Measurements from ENCODE around the gene PAPOLB.

The PAPOLB gene

DNA sequence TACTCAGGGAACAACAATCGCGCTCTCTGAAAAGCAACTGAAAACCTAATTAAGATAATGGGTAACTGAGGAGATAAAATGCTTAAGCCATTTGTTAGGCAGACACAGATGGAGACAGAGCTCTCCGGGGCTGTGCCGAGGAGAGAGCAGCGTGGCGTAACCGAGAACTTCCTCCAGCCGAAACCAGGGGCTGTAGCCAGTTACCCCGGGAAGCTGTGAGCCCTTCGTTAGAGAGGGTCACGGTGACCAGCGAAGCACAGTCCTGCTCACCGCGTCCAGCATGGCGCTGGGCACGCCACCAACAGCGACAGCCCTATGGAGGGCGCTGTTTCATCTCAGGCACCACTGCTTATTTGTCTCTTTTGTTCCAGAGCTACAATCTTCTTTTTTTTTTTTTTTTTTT is 16.1 kb downstream of the PAPOLB start:
- H3K4me3 ChIP-seq (ENCODE audit: low read length in 2 of 2): no peak overlapping the region

DNA sequence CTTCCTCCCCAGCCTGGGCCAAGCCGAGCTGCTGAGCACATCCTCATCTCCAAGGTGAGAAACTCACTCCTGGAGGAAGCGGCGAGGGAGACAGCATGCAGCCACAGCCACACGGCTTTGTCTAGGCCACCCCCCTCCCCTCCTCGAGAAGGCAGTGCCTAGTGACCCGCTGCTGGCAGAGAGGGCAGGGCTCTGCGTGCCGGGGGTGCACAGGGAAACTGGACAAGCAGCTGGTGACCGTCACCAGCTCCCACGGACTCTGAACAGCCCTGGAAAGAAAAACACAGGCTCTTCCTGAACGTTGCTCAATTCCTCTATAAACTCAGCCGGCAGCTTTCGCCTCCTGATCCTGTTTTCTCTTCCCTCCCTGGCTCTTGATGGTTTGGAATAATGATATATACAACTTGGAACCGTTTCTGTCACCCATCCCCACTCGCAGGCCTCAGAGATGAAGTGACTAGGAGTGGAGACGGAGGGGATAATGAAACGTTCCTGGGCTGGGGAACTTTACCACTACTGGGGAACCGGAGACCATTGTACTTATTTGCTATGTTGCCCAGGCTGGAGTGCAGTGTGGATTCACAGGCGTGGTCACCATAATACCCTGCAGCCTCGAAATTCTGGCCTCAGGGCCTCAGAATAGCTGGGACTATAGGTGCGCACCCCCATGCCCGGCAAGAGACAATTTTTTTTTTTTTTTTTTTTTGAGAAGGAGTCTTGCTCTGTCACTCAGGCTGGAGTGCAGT is 19.3 kb downstream of the PAPOLB start:
- no peaks in the 10 kb centered on the region for H3K9me3 ChIP-seq (ENCODE audit: control insufficient read depth in 2 of 2, low read length in 2 of 2)
- H3K4me1 ChIP-seq (ENCODE audit: control insufficient read depth in 2 of 2, insufficient read depth in 2 of 2, low read length in 2 of 2): no peaks in the 10 kb centered on the region
- H3K9ac ChIP-seq (ENCODE audit: low read depth in 1 of 2, low read length in 2 of 2): no peak overlapping the region
- H3K27me3 ChIP-seq (ENCODE audit: control insufficient read depth in 2 of 2, insufficient read depth in 2 of 2, low read length in 2 of 2): no peaks in the 10 kb centered on the region
- no peak overlapping the region for H3K4me3 ChIP-seq (ENCODE audit: low read length in 2 of 2)
- H3K36me3 ChIP-seq (ENCODE audit: control insufficient read depth in 2 of 2, insufficient read depth in 2 of 2, low read length in 2 of 2): no peaks in the 10 kb centered on the region
- no peak overlapping the region for H3K27ac ChIP-seq (ENCODE audit: low read depth in 2 of 2, low read length in 2 of 2)

More for the DNA sequence above, 16.1 kb downstream of the PAPOLB start:
- no peaks in the 10 kb centered on the region for H3K4me1 ChIP-seq (ENCODE audit: control insufficient read depth in 2 of 2, insufficient read depth in 2 of 2, low read length in 2 of 2)
- H3K9ac ChIP-seq (ENCODE audit: low read depth in 1 of 2, low read length in 2 of 2): no peak overlapping the region
- no peaks in the 10 kb centered on the region for H3K36me3 ChIP-seq (ENCODE audit: control insufficient read depth in 2 of 2, insufficient read depth in 2 of 2, low read length in 2 of 2)
- no peaks in the 10 kb centered on the region for H3K9me3 ChIP-seq (ENCODE audit: control insufficient read depth in 2 of 2, low read length in 2 of 2)
- H3K27ac ChIP-seq (ENCODE audit: low read depth in 2 of 2, low read length in 2 of 2): no peak overlapping the region
- no peaks in the 10 kb centered on the region for H3K27me3 ChIP-seq (ENCODE audit: control insufficient read depth in 2 of 2, insufficient read depth in 2 of 2, low read length in 2 of 2)

DNA sequence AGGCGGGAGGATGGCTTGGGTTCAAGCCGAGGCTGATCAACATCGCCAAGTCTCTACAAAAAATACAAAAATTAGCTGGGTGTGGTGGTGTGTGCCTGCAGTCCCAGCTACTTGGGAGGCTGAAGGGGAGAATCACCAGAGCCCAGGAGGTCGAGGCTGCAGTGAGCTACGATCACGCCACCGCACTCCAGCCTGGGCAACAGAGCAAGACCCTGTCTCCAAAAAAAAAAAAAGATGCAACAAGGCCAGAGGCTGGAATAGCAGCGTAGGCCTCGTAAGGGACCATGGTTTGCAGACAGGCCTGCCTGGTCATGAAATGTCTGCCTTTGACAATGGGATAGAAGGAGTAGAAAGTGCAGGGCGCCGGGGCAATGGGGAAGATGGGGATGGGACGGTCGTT is 20.0 kb downstream of the PAPOLB start:
- H3K4me1 ChIP-seq (ENCODE audit: control insufficient read depth in 2 of 2, insufficient read depth in 2 of 2, low read length in 2 of 2): no peaks in the 10 kb centered on the region
- no peak overlapping the region for H3K27ac ChIP-seq (ENCODE audit: low read depth in 2 of 2, low read length in 2 of 2)
- no peak overlapping the region for H3K9ac ChIP-seq (ENCODE audit: low read depth in 1 of 2, low read length in 2 of 2)
- no peaks in the 10 kb centered on the region for H3K36me3 ChIP-seq (ENCODE audit: control insufficient read depth in 2 of 2, insufficient read depth in 2 of 2, low read length in 2 of 2)
- no peak overlapping the region for H3K4me3 ChIP-seq (ENCODE audit: low read length in 2 of 2)
- H3K27me3 ChIP-seq (ENCODE audit: control insufficient read depth in 2 of 2, insufficient read depth in 2 of 2, low read length in 2 of 2): no peaks in the 10 kb centered on the region
- H3K9me3 ChIP-seq (ENCODE audit: control insufficient read depth in 2 of 2, low read length in 2 of 2): no peaks in the 10 kb centered on the region

DNA sequence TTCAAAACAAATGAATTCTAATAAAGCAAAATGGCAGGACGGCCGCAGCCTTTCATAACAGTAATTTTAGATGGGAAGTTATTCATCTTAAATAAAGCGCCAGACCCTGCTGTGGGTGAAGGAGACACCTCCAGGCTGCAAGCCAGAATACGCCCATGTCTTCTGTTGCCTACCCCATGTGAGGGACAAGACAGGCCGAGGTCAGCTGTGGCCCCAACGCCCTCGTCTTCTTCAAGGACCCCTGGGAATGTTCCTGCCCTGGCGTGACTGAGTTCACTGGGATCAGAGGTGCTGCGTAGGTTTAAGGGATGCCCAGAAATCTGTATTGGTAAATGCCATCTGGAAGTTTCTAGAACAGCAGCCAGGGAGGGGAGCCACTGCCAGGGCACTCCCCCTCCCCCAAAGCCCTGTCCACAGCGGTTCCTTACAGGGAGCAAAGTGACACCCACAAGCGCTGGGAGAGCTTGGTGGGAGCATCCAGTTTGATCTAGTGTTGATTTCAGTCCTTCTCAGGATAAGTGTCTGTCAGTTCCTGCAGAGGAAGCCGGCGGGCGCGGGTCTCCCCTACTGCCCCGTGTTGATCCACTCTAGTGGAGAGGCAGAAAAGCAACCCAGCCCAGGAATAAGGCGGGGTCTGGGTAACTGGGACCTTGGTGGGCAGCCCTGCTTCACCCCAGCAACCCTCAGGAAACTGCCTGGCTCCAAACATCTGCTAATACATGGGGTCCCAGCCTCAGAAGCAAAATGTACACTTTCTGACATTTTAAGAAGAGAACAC is 20.6 kb downstream of the PAPOLB start:
- no peaks in the 10 kb centered on the region for H3K4me1 ChIP-seq (ENCODE audit: control insufficient read depth in 2 of 2, insufficient read depth in 2 of 2, low read length in 2 of 2)
- H3K4me3 ChIP-seq (ENCODE audit: low read length in 2 of 2): no peak overlapping the region
- H3K9me3 ChIP-seq (ENCODE audit: control insufficient read depth in 2 of 2, low read length in 2 of 2): no peaks in the 10 kb centered on the region
- H3K27me3 ChIP-seq (ENCODE audit: control insufficient read depth in 2 of 2, insufficient read depth in 2 of 2, low read length in 2 of 2): no peaks in the 10 kb centered on the region
- no peak overlapping the region for H3K9ac ChIP-seq (ENCODE audit: low read depth in 1 of 2, low read length in 2 of 2)
- no peaks in the 10 kb centered on the region for H3K36me3 ChIP-seq (ENCODE audit: control insufficient read depth in 2 of 2, insufficient read depth in 2 of 2, low read length in 2 of 2)
- H3K27ac ChIP-seq (ENCODE audit: low read depth in 2 of 2, low read length in 2 of 2): no peak overlapping the region

DNA sequence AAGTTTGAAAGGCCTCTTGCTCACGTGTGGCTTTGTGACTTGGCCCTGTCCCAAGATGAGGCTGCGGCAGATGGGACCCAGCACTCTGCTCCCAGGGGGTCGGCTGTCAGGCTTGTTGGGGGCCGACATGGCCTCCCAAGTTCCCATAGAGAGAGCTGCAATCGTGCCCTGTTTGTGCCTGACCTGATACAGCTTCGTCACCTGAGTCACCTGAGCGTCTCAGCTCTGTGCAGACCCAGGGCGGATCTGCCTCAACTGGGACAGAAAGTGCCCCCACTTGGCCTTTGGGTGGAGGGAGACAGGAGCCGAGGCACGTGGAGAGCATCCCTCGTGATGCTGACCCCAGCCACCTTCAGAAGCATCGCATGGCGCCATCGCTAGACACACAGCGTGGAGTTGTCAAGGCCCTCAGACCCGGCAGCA is 21.7 kb downstream of the PAPOLB start:
- Histone ChIP-seq H3K4me1 (ENCODE audit: control insufficient read depth in 2 of 2, insufficient read depth in 2 of 2, low read length in 2 of 2) (no peaks in the 10 kb centered on the region), H3K36me3 (ENCODE audit: control insufficient read depth in 2 of 2, insufficient read depth in 2 of 2, low read length in 2 of 2) (no peaks in the 10 kb centered on the region), H3K27me3 (ENCODE audit: control insufficient read depth in 2 of 2, insufficient read depth in 2 of 2, low read length in 2 of 2) (no peaks in the 10 kb centered on the region), H3K27ac (ENCODE audit: low read depth in 2 of 2, low read length in 2 of 2) (no peak overlapping the region), H3K4me3 (ENCODE audit: low read length in 2 of 2) (no peak overlapping the region), H3K9me3 (ENCODE audit: control insufficient read depth in 2 of 2, low read length in 2 of 2) (no peaks in the 10 kb centered on the region), H3K9ac (ENCODE audit: low read depth in 1 of 2, low read length in 2 of 2) (no peak overlapping the region)

DNA sequence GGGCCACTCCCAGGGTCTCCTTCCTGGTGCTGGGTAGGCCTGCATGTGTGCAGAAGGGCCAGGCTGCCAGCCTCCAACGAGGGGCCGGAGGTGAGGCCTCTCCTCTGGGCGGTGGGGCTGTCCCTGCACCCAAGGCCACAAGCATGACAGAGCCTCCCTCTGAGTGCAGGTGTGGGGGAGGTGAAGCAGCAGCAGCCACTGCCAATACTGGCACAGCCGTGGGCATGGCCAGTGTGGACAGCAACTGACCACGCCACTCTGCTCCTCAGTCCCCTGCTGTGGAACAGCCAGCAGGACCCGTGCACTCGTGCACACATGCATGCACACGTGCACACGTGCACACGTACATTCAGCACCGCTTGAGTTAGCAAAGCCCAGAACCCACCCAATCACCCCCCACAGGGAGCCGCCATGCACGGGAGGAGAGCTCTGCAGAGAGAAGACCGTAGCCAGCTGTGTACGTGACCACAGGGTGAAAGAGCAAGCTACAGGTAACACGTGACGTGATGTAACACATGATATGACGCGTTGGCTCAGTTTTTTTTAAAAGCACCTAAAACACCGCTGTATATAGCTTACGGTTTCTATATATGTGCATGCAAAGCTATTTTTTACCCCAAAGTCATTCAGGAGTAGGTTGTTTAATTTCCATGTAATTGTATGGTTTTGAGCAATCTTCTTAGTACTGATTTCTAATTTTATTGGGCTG is 23.1 kb downstream of the PAPOLB start:
- H3K4me1 ChIP-seq (ENCODE audit: control insufficient read depth in 2 of 2, insufficient read depth in 2 of 2, low read length in 2 of 2): no peaks in the 10 kb centered on the region
- H3K36me3 ChIP-seq (ENCODE audit: control insufficient read depth in 2 of 2, insufficient read depth in 2 of 2, low read length in 2 of 2): no peaks in the 10 kb centered on the region
- H3K9me3 ChIP-seq (ENCODE audit: control insufficient read depth in 2 of 2, low read length in 2 of 2): no peaks in the 10 kb centered on the region
- H3K27ac ChIP-seq (ENCODE audit: low read depth in 2 of 2, low read length in 2 of 2): no peak overlapping the region
- H3K4me3 ChIP-seq (ENCODE audit: low read length in 2 of 2): no peak overlapping the region
- no peaks in the 10 kb centered on the region for H3K27me3 ChIP-seq (ENCODE audit: control insufficient read depth in 2 of 2, insufficient read depth in 2 of 2, low read length in 2 of 2)
- no peak overlapping the region for H3K9ac ChIP-seq (ENCODE audit: low read depth in 1 of 2, low read length in 2 of 2)

DNA sequence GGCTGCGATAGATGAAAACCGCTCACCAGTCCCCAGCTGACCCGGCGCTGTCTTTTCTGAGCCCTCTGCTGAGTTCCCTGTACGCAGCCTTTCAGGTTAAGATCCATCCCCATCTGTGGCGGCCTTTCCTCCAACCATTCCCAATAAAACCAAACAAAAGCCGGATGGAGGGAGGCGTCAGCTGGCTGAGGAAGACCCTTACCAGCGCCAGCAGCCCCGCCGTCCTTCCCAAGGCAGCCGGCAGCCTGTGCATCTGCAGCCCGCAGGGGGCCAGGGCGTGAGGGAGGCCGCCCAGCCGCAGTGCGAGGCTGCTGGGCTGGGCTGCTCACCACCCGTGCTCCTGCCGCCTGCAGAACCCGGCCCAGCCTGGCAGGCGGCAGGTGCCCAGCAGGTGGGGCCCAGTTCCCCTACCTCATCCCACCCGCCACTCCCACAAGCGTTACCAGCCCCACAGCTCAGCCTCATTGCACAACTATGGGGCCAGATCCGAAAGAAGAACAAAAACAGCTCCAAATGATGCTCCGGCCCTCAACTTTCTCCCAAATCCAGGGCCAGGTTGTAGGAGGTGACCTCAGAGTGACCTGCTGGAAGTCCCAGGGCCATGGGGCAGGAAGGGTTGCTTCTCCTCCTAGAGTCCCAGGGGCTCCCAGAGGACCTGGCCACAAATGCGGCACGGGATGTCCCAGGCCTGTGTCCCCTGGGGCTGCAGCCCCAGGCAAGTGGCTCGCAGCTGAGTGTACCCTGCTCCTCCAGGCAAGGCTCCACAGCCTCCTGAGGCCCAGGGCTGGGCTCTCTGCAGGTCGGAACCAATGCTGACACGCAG is 23.8 kb downstream of the PAPOLB start:
- Histone ChIP-seq H3K9me3 (ENCODE audit: control insufficient read depth in 2 of 2, low read length in 2 of 2) (no peaks in the 10 kb centered on the region), H3K9ac (ENCODE audit: low read depth in 1 of 2, low read length in 2 of 2) (no peak overlapping the region), H3K4me3 (ENCODE audit: low read length in 2 of 2) (no peak overlapping the region), H3K27ac (ENCODE audit: low read depth in 2 of 2, low read length in 2 of 2) (no peak overlapping the region), H3K27me3 (ENCODE audit: control insufficient read depth in 2 of 2, insufficient read depth in 2 of 2, low read length in 2 of 2) (no peaks in the 10 kb centered on the region), H3K4me1 (ENCODE audit: control insufficient read depth in 2 of 2, insufficient read depth in 2 of 2, low read length in 2 of 2) (no peaks in the 10 kb centered on the region), H3K36me3 (ENCODE audit: control insufficient read depth in 2 of 2, insufficient read depth in 2 of 2, low read length in 2 of 2) (no peaks in the 10 kb centered on the region)

DNA sequence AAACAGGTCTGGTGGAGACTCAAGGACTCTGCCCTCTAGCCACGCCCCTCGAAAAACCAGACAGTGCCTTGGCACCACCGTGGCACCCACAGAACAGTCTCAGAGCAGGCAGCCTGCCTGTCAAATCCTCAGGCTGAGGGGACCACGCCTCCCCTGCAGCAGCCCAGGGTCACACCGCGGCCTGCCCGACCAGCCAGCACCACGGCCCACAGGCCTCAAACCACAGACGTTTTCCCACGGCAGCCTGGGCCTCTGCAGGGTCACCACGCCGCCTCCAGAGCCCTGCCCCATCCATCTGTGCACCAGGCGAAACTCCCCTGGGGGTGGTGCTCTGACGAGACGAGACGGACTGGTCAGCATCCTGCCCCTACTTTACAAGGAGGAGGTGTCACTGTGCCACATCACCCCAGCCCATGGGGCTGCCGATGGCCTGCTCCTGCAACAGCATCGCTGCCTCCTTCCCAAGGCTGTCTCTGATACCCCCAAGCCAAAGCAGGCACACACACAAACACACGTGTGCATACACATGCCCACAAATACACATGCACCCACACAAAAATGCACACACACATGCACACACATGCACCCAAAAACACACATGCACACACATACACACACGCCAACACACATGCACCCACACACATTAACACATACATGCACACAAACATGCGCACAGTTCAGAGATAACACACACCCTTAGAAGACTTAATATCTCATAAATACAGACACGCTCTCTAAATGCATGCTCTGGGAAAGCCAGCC is 24.6 kb downstream of the PAPOLB start:
- H3K4me1 ChIP-seq (ENCODE audit: control insufficient read depth in 2 of 2, insufficient read depth in 2 of 2, low read length in 2 of 2): no peaks in the 10 kb centered on the region
- H3K9ac ChIP-seq (ENCODE audit: low read depth in 1 of 2, low read length in 2 of 2): no peak overlapping the region
- no peak overlapping the region for H3K4me3 ChIP-seq (ENCODE audit: low read length in 2 of 2)
- no peaks in the 10 kb centered on the region for H3K27me3 ChIP-seq (ENCODE audit: control insufficient read depth in 2 of 2, insufficient read depth in 2 of 2, low read length in 2 of 2)
- H3K36me3 ChIP-seq (ENCODE audit: control insufficient read depth in 2 of 2, insufficient read depth in 2 of 2, low read length in 2 of 2): no peaks in the 10 kb centered on the region
- no peak overlapping the region for H3K27ac ChIP-seq (ENCODE audit: low read depth in 2 of 2, low read length in 2 of 2)
- H3K9me3 ChIP-seq (ENCODE audit: control insufficient read depth in 2 of 2, low read length in 2 of 2): no peaks in the 10 kb centered on the region

DNA sequence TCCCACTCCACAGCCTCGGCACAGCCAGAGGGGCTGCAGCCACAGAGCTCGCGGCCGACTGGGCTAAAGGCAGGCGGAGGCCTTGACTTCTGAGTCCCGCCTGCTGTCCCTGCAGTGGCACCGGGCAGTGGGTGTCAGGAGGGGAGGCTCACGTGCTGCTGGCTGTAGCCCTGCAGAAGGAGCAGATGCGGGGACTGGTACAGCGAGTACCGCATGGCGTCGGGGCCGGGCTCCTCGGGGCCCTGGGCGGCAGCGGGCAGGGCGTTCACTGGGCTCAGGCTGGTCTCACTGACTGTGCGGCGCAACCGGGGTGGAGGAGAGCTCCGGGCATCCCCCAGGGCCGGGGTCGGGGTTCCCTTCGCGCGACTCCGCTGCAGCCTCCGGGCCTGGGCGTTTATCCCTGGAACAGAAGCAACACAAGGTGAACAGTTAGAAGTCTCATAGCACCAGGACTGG is 25.6 kb downstream of the PAPOLB start:
- Histone ChIP-seq H3K4me3 (ENCODE audit: low read length in 2 of 2) (no peak overlapping the region), H3K27ac (ENCODE audit: low read depth in 2 of 2, low read length in 2 of 2) (no peak overlapping the region)

More for the DNA sequence above, 25.6 kb downstream of the PAPOLB start:
- Histone ChIP-seq H3K36me3 (ENCODE audit: control insufficient read depth in 2 of 2, insufficient read depth in 2 of 2, low read length in 2 of 2) (no peaks in the 10 kb centered on the region), H3K4me1 (ENCODE audit: control insufficient read depth in 2 of 2, insufficient read depth in 2 of 2, low read length in 2 of 2) (no peaks in the 10 kb centered on the region), H3K9me3 (ENCODE audit: control insufficient read depth in 2 of 2, low read length in 2 of 2) (no peaks in the 10 kb centered on the region), H3K9ac (ENCODE audit: low read depth in 1 of 2, low read length in 2 of 2) (no peak overlapping the region), H3K27me3 (ENCODE audit: control insufficient read depth in 2 of 2, insufficient read depth in 2 of 2, low read length in 2 of 2) (no peaks in the 10 kb centered on the region)
